ENCODE results near the gene UTY.

UTY gene

DNA sequence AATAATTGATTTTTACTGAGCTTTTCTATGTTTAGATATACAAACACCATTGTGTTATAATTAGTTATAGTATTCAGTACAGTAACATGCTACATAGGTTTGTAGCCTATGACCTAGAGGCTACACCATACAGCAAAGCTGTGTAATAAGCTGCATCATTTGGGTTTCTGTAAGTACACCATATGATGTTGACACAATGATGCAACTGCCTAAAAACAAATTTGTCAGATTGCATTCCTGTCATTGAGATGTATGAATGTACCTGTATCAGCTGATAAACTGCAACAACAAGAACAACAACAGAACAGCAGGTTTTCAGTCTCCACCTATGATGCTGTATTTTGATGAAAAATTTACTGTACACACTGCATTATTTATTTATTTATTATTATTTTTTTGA is 64.3 kb downstream of the UTY start:
- no peak for DNase-seq (ENCODE audit: low spot score)

DNA sequence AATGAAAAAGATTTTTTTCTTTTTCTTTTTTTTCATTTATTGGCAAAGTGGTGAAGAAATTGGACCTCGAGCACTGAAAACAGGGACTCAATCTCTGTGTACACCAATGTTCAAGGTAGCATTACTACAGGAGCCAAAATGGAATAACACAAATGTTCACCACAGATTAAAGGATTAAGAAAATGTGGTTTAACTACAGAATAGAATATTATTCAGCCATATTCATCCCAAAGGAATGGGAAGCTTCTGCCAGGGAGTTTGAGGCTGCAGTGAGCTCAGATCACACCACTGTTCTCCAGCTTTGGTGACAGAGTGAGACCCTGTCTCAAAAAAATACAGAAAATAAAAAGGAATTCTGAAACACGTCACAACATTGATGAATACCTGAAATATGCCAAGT is 81.0 kb downstream of the UTY start:
- no peak for DNase-seq (ENCODE audit: low spot score)

GRCh38 chrY:13381110-13381683 is 98.6 kb downstream of the UTY start:
- DNase-seq (ENCODE audit: low spot score): no peak

GRCh38 chrY:13370868-13371800 is 108.7 kb downstream of the UTY start:
- no peak for DNase-seq (ENCODE audit: low spot score)

DNA sequence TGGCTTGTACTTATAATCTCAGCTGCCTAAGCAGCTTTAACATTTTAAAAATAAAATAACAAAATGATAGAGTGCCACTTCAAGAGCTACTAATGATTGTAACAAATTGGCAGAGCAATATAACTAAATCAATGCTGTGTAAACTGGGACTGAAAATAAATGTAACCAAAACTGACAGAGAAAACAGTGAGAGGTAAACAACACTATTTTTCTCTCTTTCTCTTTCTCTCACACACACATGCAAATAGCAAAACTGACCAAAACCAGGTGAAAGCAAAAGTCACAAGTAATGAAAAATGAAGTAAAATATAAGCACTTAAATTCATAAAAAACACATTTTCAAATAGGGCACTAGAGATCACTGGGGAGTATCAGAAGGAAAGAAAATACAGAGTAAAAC is 109.6 kb downstream of the UTY start:
- DNase-seq (ENCODE audit: low spot score): no peak

GRCh38 chrY:13368513-13368845 is 111.4 kb downstream of the UTY start:
- DNase-seq (ENCODE audit: low spot score): no peak

DNA sequence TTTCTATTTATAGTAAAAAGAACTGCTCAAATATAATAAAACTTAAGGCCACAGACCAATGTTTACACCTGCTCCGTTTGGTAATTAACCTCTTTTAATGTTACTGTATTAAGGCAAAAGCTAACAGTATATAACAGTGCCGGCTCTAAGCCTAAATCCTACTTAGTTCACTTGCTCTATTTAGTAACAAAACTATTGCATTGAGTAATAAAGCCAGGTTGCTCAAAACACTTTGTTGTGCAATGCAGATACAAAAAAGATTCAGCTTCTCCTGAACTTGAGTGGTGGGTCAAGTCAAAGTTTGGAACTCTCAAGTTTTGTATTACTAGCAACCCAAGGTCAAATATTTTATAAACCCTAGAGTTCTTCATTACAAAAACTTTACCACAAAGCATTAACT is 116.2 kb downstream of the UTY start:
- no peak for DNase-seq (ENCODE audit: low spot score)

- DNase-seq (ENCODE audit: low spot score): no peak
Observed at GRCh38 chrY:13362662-13363061, 117.2 kb downstream of the UTY start.

DNA sequence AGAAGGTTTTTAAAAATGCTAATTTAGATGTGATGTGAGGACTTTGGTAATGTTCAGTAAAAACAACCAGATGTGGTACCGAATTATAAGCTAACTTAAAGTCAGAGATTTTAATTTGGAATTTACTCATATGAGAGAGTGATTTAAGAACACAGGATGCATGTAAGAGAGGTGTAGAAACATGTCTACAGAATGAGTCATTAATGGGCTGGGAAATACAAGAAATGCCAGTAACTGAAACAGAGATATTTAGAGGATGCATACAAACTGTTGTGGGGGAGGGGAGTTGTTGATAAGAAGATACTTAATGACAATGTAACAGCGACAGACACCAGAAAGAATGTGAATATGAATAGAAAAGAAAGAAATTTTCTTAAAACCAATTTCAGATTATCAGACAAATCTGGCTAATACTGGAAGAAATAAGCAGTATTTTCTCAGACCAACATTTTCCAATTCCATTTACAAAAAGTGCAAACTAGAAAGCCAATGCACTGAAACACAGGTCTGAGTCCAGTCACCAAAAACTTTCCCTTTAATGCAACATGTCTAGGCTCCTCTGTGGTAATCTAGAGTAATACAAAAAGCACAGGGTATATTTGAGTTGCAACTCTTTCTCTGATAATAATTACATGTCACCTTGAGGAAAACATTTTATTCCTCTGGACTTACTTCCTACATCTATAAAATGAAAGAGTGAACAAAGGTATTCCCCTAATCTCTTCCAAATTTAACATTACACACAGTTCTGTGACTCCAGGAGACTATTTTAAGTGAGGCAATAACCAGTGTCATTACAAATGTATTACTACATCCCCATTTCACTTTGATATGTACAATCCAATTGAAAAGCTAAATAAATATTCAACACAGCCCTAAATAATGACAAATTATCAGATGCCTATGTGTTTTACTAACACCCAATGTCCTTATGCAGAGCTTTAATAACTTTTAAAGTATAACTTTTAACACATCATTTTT is 117.9 kb downstream of the UTY start:
- no peak for DNase-seq (ENCODE audit: low spot score)

DNA sequence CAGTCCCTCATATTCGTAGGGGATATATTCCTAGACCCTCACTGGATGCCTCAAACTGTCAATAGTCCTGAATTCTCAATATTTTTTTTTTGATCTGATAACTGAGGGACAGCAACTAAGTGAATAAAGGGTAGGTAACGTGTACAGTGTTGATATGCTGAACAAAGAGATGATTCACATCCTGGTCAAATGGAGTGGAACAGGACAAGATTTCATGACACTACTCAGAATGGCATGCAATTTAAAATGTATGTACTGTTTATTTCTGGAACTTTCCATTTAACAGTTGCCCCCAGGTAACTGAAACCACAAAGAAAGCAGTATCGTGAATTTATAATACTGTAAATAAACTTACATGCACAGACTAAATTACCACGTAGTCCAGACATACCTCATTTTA is 128.4 kb downstream of the UTY start:
- no peak for DNase-seq (ENCODE audit: low spot score)

DNA sequence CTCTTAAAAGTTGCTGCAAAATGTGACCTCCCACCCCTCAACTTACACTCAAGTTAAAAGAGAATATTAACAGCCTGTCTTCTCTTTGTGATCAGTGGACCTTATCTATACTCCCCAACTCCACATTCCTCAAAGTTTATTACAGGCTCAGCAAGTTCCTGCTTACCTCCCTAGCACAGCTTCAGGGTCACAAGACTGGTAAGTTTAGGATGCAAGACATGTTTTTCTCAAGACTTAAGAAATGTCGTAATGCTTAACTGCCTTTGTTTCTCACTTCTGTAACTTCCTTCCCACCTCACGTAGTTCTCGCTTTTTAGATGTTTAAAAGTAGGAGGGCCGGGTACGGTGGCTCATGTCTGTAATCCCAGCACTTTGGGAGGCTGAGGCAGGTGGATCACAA is 132.7 kb downstream of the UTY start:
- DNase-seq (ENCODE audit: low spot score): no peak

DNA sequence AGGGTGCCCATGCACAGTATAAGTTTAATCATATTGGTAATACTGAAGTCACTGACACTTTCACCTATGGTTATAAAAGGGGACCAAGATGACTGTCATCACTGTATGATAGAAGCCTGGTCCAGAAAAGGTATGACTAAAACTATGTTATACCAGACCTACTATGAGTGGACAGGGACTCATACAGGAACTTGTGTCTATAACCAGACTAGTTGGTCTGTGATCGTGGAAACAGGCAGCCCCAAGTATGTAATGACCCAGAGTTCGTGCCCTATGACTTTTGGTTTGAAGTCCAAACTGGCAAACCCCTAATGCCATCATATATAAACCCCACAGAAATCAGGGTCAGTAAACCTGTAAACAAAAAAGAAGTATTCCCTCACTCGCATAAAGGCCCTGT is 134.3 kb downstream of the UTY start:
- DNase-seq (ENCODE audit: low spot score): no peak

- no peak for DNase-seq (ENCODE audit: low spot score)
Observed at GRCh38 chrY:13343307-13343946, 136.4 kb downstream of the UTY start.

GRCh38 chrY:13339939-13340338 is 139.9 kb downstream of the UTY start:
- DNase-seq (ENCODE audit: low spot score): no peak

GRCh38 chrY:13339381-13339780 is 140.5 kb downstream of the UTY start:
- no peak for DNase-seq (ENCODE audit: low spot score)

DNA sequence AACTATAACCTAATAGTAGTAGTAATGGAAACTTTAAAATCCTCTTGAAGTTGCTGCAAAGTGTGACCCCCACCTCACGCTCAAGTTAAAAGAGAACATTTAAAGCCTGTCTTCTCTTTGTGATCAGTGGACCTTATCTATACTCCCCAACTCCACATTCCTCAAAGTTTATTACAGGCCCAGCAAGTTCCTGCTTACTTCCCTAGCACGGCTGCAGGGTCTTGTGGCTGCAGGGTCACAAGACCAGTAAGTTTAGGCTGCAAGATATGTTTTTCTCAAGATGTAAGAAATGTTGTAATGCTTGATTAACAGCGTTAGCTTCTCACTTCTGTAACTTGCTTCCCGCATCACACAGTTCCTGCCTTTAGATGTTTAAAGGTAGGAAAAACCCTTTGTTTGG is 141.1 kb downstream of the UTY start:
- DNase-seq (ENCODE audit: low spot score): no peak

- no peak for DNase-seq (ENCODE audit: low spot score)
Observed at GRCh38 chrY:13337934-13338333, 141.9 kb downstream of the UTY start.

DNA sequence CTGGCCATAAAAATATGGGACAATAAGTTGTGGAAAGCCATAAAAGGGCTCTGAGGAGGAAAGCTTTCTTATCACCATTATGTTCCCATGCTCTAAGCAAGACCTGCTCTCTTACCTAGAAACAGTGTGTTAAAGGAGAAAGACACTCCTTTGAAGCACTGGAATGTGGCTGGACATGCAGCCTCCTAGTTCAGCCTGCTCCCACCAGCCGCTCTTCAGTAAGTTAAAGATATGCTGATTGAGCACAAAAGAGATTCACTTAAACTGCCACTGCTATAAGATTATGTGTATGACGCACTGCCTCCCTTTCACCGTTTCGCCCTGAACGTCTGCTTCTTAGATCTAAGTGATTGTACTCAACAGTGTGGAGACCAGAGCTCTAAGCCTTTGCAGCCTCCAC is 146.0 kb downstream of the UTY start:
- DNase-seq (ENCODE audit: low spot score): no peak

DNA sequence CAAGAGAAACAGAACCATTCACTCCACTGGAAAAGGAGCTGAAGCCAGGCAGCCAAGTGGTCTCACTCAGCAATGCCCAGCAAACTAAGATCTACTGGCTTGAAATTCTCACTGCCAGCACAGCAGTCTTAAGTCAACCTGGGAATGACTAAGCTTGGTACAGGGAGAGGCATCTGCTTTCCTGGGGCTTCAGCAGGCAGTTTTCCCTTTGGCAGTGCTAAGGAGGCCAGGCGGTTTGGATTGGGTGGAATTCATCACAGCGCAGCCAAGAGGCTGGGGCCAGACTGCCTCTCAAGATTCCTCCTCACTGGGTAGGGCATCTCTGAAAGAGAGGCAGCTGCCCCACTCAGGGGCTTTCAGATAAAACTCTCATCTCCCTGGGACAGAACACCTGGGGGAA is 149.2 kb downstream of the UTY start:
- DNase-seq (ENCODE audit: low spot score): no peak

- DNase-seq (ENCODE audit: low spot score): no peak
Observed at GRCh38 chrY:13312966-13313365, 166.9 kb downstream of the UTY start.

DNA sequence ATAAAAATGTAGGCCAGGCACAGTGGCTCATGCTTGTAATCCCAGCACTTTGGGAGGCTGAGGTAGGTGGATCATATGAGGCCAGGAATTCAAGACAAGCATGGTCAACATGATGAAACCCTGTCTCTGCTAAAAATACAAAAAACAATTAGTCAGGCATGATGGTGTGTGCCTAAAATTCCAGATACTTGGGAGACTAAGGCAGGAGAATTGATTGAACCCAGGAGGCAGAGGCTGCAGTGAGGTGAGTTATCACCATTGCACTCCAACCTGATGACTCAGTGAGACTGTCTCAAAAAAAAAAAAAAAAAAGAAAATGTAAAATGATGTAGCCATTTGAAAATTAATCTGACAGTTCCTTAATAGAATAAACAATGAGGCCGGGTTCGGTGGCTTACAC is 171.9 kb downstream of the UTY start:
- DNase-seq (ENCODE audit: low spot score): no peak

DNA sequence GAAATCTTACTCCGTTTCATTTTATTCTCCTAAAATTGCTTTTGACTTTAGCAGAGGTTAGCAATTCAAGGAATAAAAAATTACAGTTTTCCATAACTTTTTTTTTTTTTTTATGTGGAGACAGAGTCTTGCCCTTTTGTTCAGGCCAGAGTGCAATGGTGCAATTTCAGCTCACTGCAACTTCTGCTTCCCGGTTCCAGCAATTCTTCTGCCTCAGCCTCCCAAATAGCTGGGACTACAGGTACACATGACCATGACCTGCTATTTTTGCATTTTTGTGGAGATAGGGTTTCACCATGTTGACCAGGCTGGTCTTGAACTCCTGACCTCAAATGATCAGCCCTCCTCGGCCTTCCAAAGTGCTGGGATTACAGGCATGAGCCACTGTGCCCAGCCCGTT is 179.0 kb downstream of the UTY start:
- DNase-seq (ENCODE audit: low spot score): no peak
